Smooth muscle cell (in vitro differentiated cells): ENCODE results near the gene LAMC1. TPM values are rescaled to one million over a fixed set of nuclear protein-coding genes. Genes with fewer than 3 reads are reported as not detected.
"Not testable (repeated sequence)": the region's sequence is repeated elsewhere in the genome, so short reads cannot be mapped to it uniquely, and the experiment has no call there.

Experiments
- DNase-seq: peaks from one replicate; lab custom pipeline; 2025; ENCODE audit not compliant: unreplicated experiment; lab: John Stamatoyannopoulos, UW
- H2AFZ ChIP-seq: fragments of 200-600 bp; sonication (generic); 2 replicates; pipeline ENCODE4 v1.6.0; 2016; ENCODE audit warnings: antibody characterized with exemption, low read depth, mild to moderate bottlenecking
- H3F3A ChIP-seq: fragments of 200-600 bp; sonication (generic); 2 replicates; pipeline ENCODE4 v1.6.0; 2017; ENCODE audit warnings: antibody characterized with exemption, low read depth
- H3K27ac ChIP-seq: fragments of 200-600 bp; sonication (generic); 2 replicates; pipeline ENCODE4 v1.5.1; 2016; ENCODE audit warnings: low read depth, mild to moderate bottlenecking
- H3K27me3 ChIP-seq: fragments of 200-600 bp; sonication (generic); 2 replicates; pipeline ENCODE4 v1.6.1; 2016; ENCODE audit warnings: low read depth, mild to moderate bottlenecking
- H3K36me3 ChIP-seq: fragments of 200-600 bp; sonication (generic); 2 replicates; pipeline ENCODE4 v1.5.1; 2016; ENCODE audit warnings: low read depth
- H3K4me1 ChIP-seq: fragments of 200-600 bp; sonication (generic); 2 replicates; pipeline ENCODE4 v1.5.1; 2016; ENCODE audit warnings: low read depth
- H3K4me2 ChIP-seq: fragments of 200-600 bp; sonication (generic); 2 replicates; pipeline ENCODE4 v1.6.0; 2016; ENCODE audit warnings: mild to moderate bottlenecking
- H3K4me3 ChIP-seq: fragments of 200-600 bp; sonication (generic); 2 replicates; pipeline ENCODE4 v1.5.1; 2016; ENCODE audit warnings: mild to moderate bottlenecking
- H3K79me2 ChIP-seq: fragments of 200-600 bp; sonication (generic); 2 replicates; pipeline ENCODE4 v1.6.0; 2016; ENCODE audit warnings: low read depth, mild to moderate bottlenecking
- H3K9ac ChIP-seq: fragments of 200-600 bp; sonication (generic); 2 replicates; pipeline ENCODE4 v1.6.0; 2016; ENCODE audit warnings: low read depth
- H3K9me3 ChIP-seq: fragments of 200-600 bp; sonication (generic); replicated peaks from 2 replicates; pipeline ENCODE4 v1.5.1; 2016; ENCODE audit warnings: low read depth
- H4K20me1 ChIP-seq: fragments of 200-600 bp; sonication (generic); 2 replicates; pipeline ENCODE4 v1.6.0; 2016; ENCODE audit warnings: low read depth
- CTCF ChIP-seq: fragments of 200-600 bp; sonication (generic); IDR thresholded peaks from 2 replicates; pipeline ENCODE4 v1.5.1; 2017; ENCODE audit warnings: borderline replicate concordance, mild to moderate bottlenecking, antibody characterized with exemption; ENCODE audit not compliant: insufficient read depth, poor library complexity, severe bottlenecking
- WGBS: methylation state at CpG from one replicate; pipeline ENCODE4 v1.1.7; 2016; ENCODE audit warnings: low lambda C conversion rate; 5-methylcytosine and 5-hydroxymethylcytosine counted together
- polyA plus RNA-seq: library from polyadenylated mRNA; unstranded; fragments of >200 nt; fragmentation: Nextera tagmentation; extraction: Ambion mirVana; gene quantifications from 2 replicates; pipeline ENCODE4 v1.2.1, GENCODE V29; 2016
- total RNA-seq: library from RNA; depleted of rRNA; stranded (reverse); fragments of >200 nt; gene quantifications from 2 replicates; pipeline ENCODE4 v1.2.3, GENCODE V29; 2014

LAMC1 gene
- total and polyA plus RNA-seq, 2 experiments from 2014 or later = 64.9 to 137 TPM

- no peaks in the 10 kb centered on the region for H3K36me3 ChIP-seq
- no peaks in the 10 kb centered on the region for H3K9me3 ChIP-seq
- H3F3A ChIP-seq = peaks cover 3% of the 10 kb centered on the region
- no peak overlapping the region for H2AFZ ChIP-seq
- H3K4me2 ChIP-seq = no peak overlapping the region
- TF ChIP-seq CTCF = no peak
- no peak overlapping the region for H3K9ac ChIP-seq
- H3K79me2 ChIP-seq = no peaks in the 10 kb centered on the region
- H3K27ac ChIP-seq = no peak overlapping the region
- H3K27me3 ChIP-seq = no peaks in the 10 kb centered on the region
- DNase-seq = no peak
- H3K4me1 ChIP-seq = peaks cover 5% of the 10 kb centered on the region
- H3K4me3 ChIP-seq = no peak overlapping the region
- 72% methylated on average over 2 of the region's 2 CpGs for WGBS
- no peaks in the 10 kb centered on the region for H4K20me1 ChIP-seq
Observed at GRCh38 chr1:183147735-183148134, 124.5 kb downstream of the LAMC1 start.

DNA sequence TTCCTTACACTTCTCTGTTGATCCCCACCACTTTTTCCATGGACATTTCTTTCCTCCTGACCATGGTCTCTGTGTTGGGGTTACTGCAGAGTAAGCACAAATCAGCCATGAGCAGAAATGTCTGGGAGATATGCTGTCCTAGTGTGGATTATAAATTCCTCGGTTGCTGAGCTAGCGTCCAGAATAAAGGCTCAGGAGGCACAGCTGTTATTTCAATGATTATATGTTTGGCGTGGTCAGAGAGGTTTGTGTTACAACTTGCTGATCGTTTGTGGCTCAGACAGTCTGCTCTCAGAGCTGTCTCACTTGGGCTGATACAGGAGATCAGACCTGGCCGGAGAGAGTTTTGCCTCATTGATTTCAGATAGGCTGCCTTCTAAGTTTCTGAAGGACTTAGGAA is 125.4 kb downstream of the LAMC1 start:
- Histone ChIP-seq H3K9me3 (no peaks in the 10 kb centered on the region), H2AFZ (no peak overlapping the region), H3K27ac (peak overlapping the region; percentile 70), H3K4me2 (peak overlapping the region; percentile 57), H4K20me1 (no peaks in the 10 kb centered on the region), H3K4me3 (no peak overlapping the region), H3K36me3 (no peaks in the 10 kb centered on the region), H3K4me1 (peaks cover 5% of the 10 kb centered on the region), H3K27me3 (no peaks in the 10 kb centered on the region), H3K79me2 (no peaks in the 10 kb centered on the region), H3F3A (peaks cover 3% of the 10 kb centered on the region), H3K9ac (peak overlapping the region; percentile 44)
- DNase-seq = no peak
- no peak for TF ChIP-seq CTCF
- 24% methylated on average over 5 of the region's 5 CpGs for WGBS

DNA sequence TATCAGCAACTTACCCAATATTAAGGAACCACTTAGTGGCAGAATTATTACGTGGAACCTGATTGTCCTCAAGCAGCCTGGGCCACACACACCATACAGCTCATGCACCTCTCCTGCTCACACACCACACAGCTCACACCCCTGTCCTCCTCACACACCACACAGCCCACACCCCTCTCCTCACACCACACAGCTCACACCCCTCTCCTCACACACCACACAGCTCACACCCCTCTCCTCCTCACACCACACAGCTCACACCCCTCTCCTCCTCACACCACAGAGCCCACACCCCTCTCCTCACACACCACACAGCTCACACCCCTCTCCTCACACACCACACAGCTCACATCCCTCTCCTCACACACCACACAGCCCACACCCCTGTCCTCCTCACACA is 126.1 kb downstream of the LAMC1 start:
- Histone ChIP-seq H4K20me1 (no peaks in the 10 kb centered on the region), H3K27ac (peak overlapping the region; percentile 70), H3F3A (peaks cover 3% of the 10 kb centered on the region), H3K27me3 (no peaks in the 10 kb centered on the region), H3K9me3 (no peaks in the 10 kb centered on the region), H3K36me3 (no peaks in the 10 kb centered on the region), H2AFZ (no peak overlapping the region), H3K4me1 (peaks cover 5% of the 10 kb centered on the region), H3K4me2 (peak overlapping the region; percentile 57), H3K79me2 (no peaks in the 10 kb centered on the region), H3K4me3 (no peak overlapping the region), H3K9ac (no peak overlapping the region)
- TF ChIP-seq CTCF = no peak
- WGBS = 80% methylated on average over 1 of the region's 1 CpG
- DNase-seq = no peak

GRCh38 chr1:183150032-183150431 is 126.8 kb downstream of the LAMC1 start:
- not testable (repeated sequence) for H2AFZ ChIP-seq, H3K9me3 ChIP-seq, DNase-seq, H4K20me1 ChIP-seq, H3F3A ChIP-seq, H3K9ac ChIP-seq, H3K4me1 ChIP-seq, H3K4me3 ChIP-seq, H3K79me2 ChIP-seq, H3K27me3 ChIP-seq, H3K27ac ChIP-seq, H3K36me3 ChIP-seq, H3K4me2 ChIP-seq
- WGBS = 94% methylated on average over 1 of the region's 1 CpG
